Kidney (tissue), 14 donors: Measurements from ENCODE around the gene VPS72. TPM values are rescaled to one million over a fixed set of nuclear protein-coding genes. Genes with fewer than 3 reads are reported as not detected.

ENCODE experiments used
- DNase-seq, 5 donors: peaks; one replicate each; pipeline ENCODE4 v3.0.0-alpha.2; 2013 to 2020
- FAIRE-seq: peaks from 2 replicates; lab custom pipeline; 2012; peaks lifted over from hg19 to GRCh38; lab: Jason Lieb, UNC
- H3K27ac ChIP-seq, 2 donors: one replicate each; pipeline ENCODE4 v1.7.0; 2013; ENCODE audit warnings: low read depth in 2 of 2, low read length in 2 of 2, inconsistent platforms in 1 of 2
- H3K27me3 ChIP-seq: one replicate; pipeline ENCODE4 v1.7.1; 2013; ENCODE audit warnings: low read length, inconsistent platforms; ENCODE audit not compliant: control insufficient read depth, insufficient read depth
- H3K36me3 ChIP-seq, 3 donors: one replicate each; pipeline versions ENCODE4 v1.7.0 to v1.7.1; 2013; ENCODE audit warnings: low read length in 3 of 3, control low read depth in 1 of 3, inconsistent platforms in 1 of 3; ENCODE audit not compliant: insufficient read depth in 3 of 3, control insufficient read depth in 2 of 3
- H3K4me1 ChIP-seq, 3 donors: one replicate each; pipeline versions ENCODE4 v1.7.0 to v1.7.1; 2013; ENCODE audit warnings: low read length in 3 of 3, inconsistent platforms in 1 of 3, low read depth in 1 of 3; ENCODE audit not compliant: control insufficient read depth in 2 of 3, insufficient read depth in 2 of 3
- H3K4me3 ChIP-seq, 3 donors: one replicate each; pipeline versions ENCODE4 v1.7.0 to v1.8.1; 2013; ENCODE audit warnings: low read length in 3 of 3, control low read depth in 1 of 3, inconsistent platforms in 1 of 3
- H3K9ac ChIP-seq, 3 donors: one replicate each; pipeline versions ENCODE4 v1.7.0 to v1.7.1; 2013; ENCODE audit warnings: low read length in 3 of 3, control low read depth in 1 of 3, inconsistent platforms in 1 of 3
- H3K9me3 ChIP-seq, 3 donors: one replicate each; pipeline versions ENCODE4 v1.7.0 to v1.7.1; 2013; ENCODE audit warnings: low read length in 3 of 3, control low read depth in 1 of 3, inconsistent platforms in 1 of 3; ENCODE audit not compliant: control insufficient read depth in 2 of 3, insufficient read depth in 1 of 3
- intact Hi-C: fragments of 100-400 bp; cut with DNase I; formaldehyde crosslinking; loops from one replicate; pipeline ENCODE4 v1.11.1; 2022
- polyA plus RNA-seq: library from polyadenylated mRNA; stranded (reverse); fragments of 350-450 nt; fragmentation: Illumina TruSeq; extraction: RNeasy Lipid Tissue Mini Kit (QIAGEN cat#74804); gene quantifications from one replicate; pipeline ENCODE4 v1.2.3, GENCODE V29; 2014; ENCODE audit warnings: low read depth, low replicate concordance; ENCODE audit not compliant: insufficient read depth
- total RNA-seq: library from RNA; stranded (reverse); fragmentation: NEBNext Ultra II Directional; extraction: Animal tissue kit (Norgen Biotek cat#: 25700); gene quantifications from one replicate; pipeline ENCODE4 v1.2.1, GENCODE V29; 2021
- TF ChIP-seq, protein P1 (sequence below): IDR thresholded peaks from 3 replicates; pipeline ENCODE4 v1.5.1; 2012; ENCODE audit warnings: mild to moderate bottlenecking, moderate library complexity, borderline replicate concordance; ENCODE audit not compliant: insufficient read depth; ENCODE audit errors: extremely low read depth
- donor health status: control.
- donor health status: control.
- donor health status: control.
- donor health status: control.
- donor health status: control.
- donor health status: DM: yes; HTN: yes; CAD: no.
- donor health status: Normal renal cell carcinoma (clear cell type).

The VPS72 gene
- total and polyA plus RNA-seq, 2 donors from 2014 or later = 38.2 to 52.6 TPM

DNA sequence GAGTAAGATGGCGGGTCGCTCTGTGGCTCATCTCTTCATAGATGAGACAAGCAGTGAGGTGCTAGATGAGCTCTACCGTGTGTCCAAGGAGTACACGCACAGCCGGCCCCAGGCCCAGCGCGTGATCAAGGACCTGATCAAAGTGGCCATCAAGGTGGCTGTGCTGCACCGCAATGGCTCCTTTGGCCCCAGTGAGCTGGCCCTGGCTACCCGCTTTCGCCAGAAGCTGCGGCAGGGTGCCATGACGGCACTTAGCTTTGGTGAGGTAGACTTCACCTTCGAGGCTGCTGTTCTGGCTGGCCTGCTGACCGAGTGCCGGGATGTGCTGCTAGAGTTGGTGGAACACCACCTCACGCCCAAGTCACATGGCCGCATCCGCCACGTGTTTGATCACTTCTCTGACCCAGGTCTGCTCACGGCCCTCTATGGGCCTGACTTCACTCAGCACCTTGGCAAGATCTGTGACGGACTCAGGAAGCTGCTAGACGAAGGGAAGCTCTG, 31.2 kb downstream of the VPS72 start:
- H3K4me1 ChIP-seq = peaks cover 0 to under 1% (median 0%) of the 10 kb centered on the region in 3 donors
- H3K9ac ChIP-seq = no peak overlapping the region
- FAIRE-seq (no peak), DNase-seq (peak in 1 of 5 donors; percentile 67)
- TF ChIP-seq, protein P1, sequence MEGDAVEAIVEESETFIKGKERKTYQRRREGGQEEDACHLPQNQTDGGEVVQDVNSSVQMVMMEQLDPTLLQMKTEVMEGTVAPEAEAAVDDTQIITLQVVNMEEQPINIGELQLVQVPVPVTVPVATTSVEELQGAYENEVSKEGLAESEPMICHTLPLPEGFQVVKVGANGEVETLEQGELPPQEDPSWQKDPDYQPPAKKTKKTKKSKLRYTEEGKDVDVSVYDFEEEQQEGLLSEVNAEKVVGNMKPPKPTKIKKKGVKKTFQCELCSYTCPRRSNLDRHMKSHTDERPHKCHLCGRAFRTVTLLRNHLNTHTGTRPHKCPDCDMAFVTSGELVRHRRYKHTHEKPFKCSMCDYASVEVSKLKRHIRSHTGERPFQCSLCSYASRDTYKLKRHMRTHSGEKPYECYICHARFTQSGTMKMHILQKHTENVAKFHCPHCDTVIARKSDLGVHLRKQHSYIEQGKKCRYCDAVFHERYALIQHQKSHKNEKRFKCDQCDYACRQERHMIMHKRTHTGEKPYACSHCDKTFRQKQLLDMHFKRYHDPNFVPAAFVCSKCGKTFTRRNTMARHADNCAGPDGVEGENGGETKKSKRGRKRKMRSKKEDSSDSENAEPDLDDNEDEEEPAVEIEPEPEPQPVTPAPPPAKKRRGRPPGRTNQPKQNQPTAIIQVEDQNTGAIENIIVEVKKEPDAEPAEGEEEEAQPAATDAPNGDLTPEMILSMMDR = no peak
- intact Hi-C loops = loop anchor here (10.0 kb wide), 1 partner anchor 54 kb away; no protein-coding TSS in a partner anchor
- H3K27ac ChIP-seq = no peak overlapping the region
- H3K9me3 ChIP-seq = no peaks in the 10 kb centered on the region
- peaks cover 6 to 26% (median 20%) of the 10 kb centered on the region in 3 donors for H3K36me3 ChIP-seq
- H3K27me3 ChIP-seq = no peaks in the 10 kb centered on the region
- no peak overlapping the region for H3K4me3 ChIP-seq

DNA sequence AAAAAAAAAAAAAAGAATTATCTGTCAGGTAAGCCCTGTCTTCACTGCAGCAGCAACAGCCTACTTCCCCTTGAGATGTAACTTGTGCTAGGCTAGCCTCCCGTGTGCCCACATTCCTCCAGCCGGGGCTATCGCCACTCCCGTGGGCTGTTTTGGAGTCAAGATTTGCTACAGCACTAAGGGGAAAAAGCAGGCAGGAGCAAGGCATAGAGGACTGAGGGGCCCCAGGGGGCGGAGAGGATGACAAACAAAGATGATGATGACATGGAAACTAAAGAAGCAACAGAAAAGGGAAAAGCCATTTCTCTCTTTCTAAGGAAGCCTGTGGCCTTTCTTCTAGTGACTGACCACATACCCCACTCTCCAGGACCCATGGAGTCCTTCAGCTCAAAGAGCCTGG, 31.7 kb downstream of the VPS72 start:
- Histone ChIP-seq H3K9ac (no peak overlapping the region), H3K4me3 (no peak overlapping the region), H3K27me3 (no peaks in the 10 kb centered on the region), H3K9me3 (no peaks in the 10 kb centered on the region), H3K4me1 (no peaks in the 10 kb centered on the region), H3K27ac (no peak overlapping the region), H3K36me3 (peaks cover 6 to 26% (median 20%) of the 10 kb centered on the region in 3 donors)
- TF ChIP-seq, protein P1 = no peak
- DNase-seq (no peak), FAIRE-seq (no peak)
- intact Hi-C loops = loop anchor here (10.0 kb wide), 1 partner anchor 54 kb away; no protein-coding TSS in a partner anchor

DNA sequence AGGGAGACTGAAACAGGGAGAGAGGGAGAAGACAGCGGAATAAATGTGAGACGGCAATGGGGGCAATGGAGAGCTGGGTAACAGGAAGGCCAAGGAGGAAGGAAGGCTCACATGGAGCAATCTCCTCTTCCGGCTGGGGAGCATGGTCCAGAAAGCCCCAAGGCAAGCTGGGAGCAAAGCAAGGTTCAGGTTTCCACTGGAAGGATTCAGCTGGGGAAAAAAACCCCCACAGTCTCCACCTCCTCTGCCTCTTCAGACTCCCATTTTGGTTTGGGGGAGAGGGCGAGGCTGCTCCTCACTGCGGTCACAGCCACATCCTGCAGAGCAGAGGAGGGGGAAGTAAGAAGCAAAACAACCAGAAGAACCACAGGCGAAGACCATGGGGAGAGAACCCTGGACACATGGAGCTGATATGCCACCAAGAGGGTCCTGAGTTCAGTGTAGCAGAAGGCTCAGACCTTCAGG, 32.9 kb downstream of the VPS72 start:
- Histone ChIP-seq H3K9me3 (no peaks in the 10 kb centered on the region), H3K4me3 (peak overlapping the region in 1 of 3 donors; percentile 47), H3K27ac (peak overlapping the region in 1 of 2 donors; percentile 47), H3K36me3 (peaks cover 6 to 26% (median 20%) of the 10 kb centered on the region in 3 donors), H3K4me1 (no peaks in the 10 kb centered on the region), H3K9ac (no peak overlapping the region), H3K27me3 (no peaks in the 10 kb centered on the region)
- TF ChIP-seq, protein P1 = no peak
- DNase-seq (peak in 1 of 5 donors; percentile 55), FAIRE-seq (no peak)
- intact Hi-C loops = loop anchor here (10.0 kb wide), 1 partner anchor 52 kb away; no protein-coding TSS in a partner anchor

DNA sequence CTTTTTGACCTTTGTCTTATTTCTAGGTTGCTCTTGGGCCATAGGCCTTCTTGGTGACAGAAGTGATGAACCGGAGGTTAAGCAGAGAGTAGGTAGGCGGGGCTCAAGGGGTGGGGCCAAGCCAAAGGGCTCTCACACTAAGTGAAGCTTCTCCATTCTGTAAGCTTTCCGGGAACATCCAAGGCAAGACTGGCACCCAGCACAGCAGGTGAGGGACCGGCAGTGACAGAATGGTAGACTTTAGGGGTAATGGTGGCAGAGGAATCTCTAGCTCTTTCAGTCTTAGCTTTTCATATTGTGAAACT, 33.5 kb downstream of the VPS72 start, which contains the start of gene TNFAIP8L2:
TSS of gene TNFAIP8L2 (plus strand) at position 135 of the 305 bp plus-strand sequence. CDS start 2,049 bp downstream, outside the sequence.
- peak within 1 kb of the TSS in 1 of 3 donors; percentile 47 for H3K4me3 ChIP-seq
- no peaks in the 10 kb centered on the region for H3K27me3 ChIP-seq
- H3K4me1 ChIP-seq = no peaks in the 10 kb centered on the region
- FAIRE-seq (no peak), DNase-seq (peak in 1 of 5 donors; percentile 77)
- intact Hi-C loops = loop anchor here (10.0 kb wide), 1 partner anchor 52 kb away; no protein-coding TSS in a partner anchor
- H3K9me3 ChIP-seq = no peaks in the 10 kb centered on the region
- peak within 1 kb of the TSS in 1 of 3 donors; percentile 34 for H3K9ac ChIP-seq
- H3K27ac ChIP-seq = peak within 1 kb of the TSS in 1 of 2 donors; percentile 47
- TF ChIP-seq, protein P1 = no peak
- H3K36me3 ChIP-seq = peaks cover 3 to 26% (median 18%) of the 10 kb centered on the region in 3 donors
